GM13977 (cell line): ENCODE measurements around the gene SPC25.

Source experiments
- DNase-seq: peaks from one replicate; pipeline ENCODE4 v3.0.0; 2012; ENCODE audit warnings: low spot score
- CTCF ChIP-seq: IDR thresholded peaks from 2 replicates; pipeline ENCODE4 v1.5.1; 2012; ENCODE audit warnings: mild to moderate bottlenecking, control low read depth; ENCODE audit not compliant: insufficient read depth; ENCODE audit errors: extremely low read depth, missing control alignments
- in situ Hi-C: fragments of 300-500 bp; cut with MboI; formaldehyde crosslinking; loops from one replicate; pipeline ENCODE4 v1.12.0; 2022; ENCODE audit warnings: low sequenced_read_pairs, low pct_unique_long_range_greater_than_20kb, mixed read lengths, inconsistent platforms; ENCODE audit not compliant: unreplicated experiment

SPC25 gene

GRCh38 chr2:168855601-168856000, 34.6 kb downstream of the SPC25 start:
- in situ Hi-C loops = no loop called here
- DNase-seq = no peak
- no peak for TF ChIP-seq CTCF

- no peak for TF ChIP-seq CTCF
- no peak for DNase-seq
- in situ Hi-C loops = no loop called here
These were observed 35.6 kb downstream of the SPC25 start for GRCh38 chr2:168854651-168855050.

- no peak for DNase-seq
- TF ChIP-seq CTCF = no peak
- in situ Hi-C loops = no loop called here
These were observed 36.8 kb downstream of the SPC25 start for GRCh38 chr2:168853471-168853870.

- in situ Hi-C loops = no loop called here
These were observed 37.7 kb downstream of the SPC25 start for GRCh38 chr2:168852481-168852880.

GRCh38 chr2:168851674-168852320, 38.4 kb downstream of the SPC25 start:
- no peak for TF ChIP-seq CTCF
- in situ Hi-C loops = no loop called here
- DNase-seq = no peak

More at GRCh38 chr2:168852481-168852880, 37.7 kb downstream of the SPC25 start:
- DNase-seq = no peak
- TF ChIP-seq CTCF = no peak

GRCh38 chr2:168850846-168851245, 39.4 kb downstream of the SPC25 start:
- DNase-seq = no peak
- no peak for TF ChIP-seq CTCF
- in situ Hi-C loops = no loop called here
